ENCODE results near the gene CFH.
"Not testable (repeated sequence)": the region's sequence is repeated elsewhere in the genome, so short reads cannot be mapped to it uniquely, and the experiment has no call there.

Gene CFH
- long read RNA-seq, donor 1, full-length matches to known transcripts, result 7 of 13 reads
- long read RNA-seq, donor 1, partial matches to known transcripts, result 6 of 13 reads
- long read RNA-seq, donor 1, other reads (novel, unspliced or antisense), result 0 of 13 reads
- long read RNA-seq, donor 2, partial matches to known transcripts, result 0 of 2 reads
- long read RNA-seq, donor 2, other reads (novel, unspliced or antisense), result 0 of 2 reads
- long read RNA-seq, donor 3, full-length matches to known transcripts, result 1 of 1 reads
- long read RNA-seq, donor 3, partial matches to known transcripts, result 0 of 1 reads
- long read RNA-seq, donor 3, other reads (novel, unspliced or antisense), result 0 of 1 reads
- long read RNA-seq, donor 4, full-length matches to known transcripts, result 4 of 4 reads
- long read RNA-seq, donor 4, partial matches to known transcripts, result 0 of 4 reads
- long read RNA-seq, donor 4, other reads (novel, unspliced or antisense), result 0 of 4 reads
- long read RNA-seq, donor 5, full-length matches to known transcripts, result 3 of 3 reads
- long read RNA-seq, donor 5, partial matches to known transcripts, result 0 of 3 reads
- long read RNA-seq, donor 5, other reads (novel, unspliced or antisense), result 0 of 3 reads
- long read RNA-seq, donor 6, full-length matches to known transcripts, result 3 of 9 reads
- long read RNA-seq, donor 6, partial matches to known transcripts, result 6 of 9 reads
- long read RNA-seq, donor 6, other reads (novel, unspliced or antisense), result 0 of 9 reads
- long read RNA-seq, donor 7, full-length matches to known transcripts, result 3 of 3 reads
- long read RNA-seq, donor 7, partial matches to known transcripts, result 0 of 3 reads
- long read RNA-seq, donor 7, other reads (novel, unspliced or antisense), result 0 of 3 reads
- long read RNA-seq, donor 8, full-length matches to known transcripts, result 7 of 7 reads
- long read RNA-seq, donor 8, partial matches to known transcripts, result 0 of 7 reads
- long read RNA-seq, donor 8, other reads (novel, unspliced or antisense), result 0 of 7 reads

DNA sequence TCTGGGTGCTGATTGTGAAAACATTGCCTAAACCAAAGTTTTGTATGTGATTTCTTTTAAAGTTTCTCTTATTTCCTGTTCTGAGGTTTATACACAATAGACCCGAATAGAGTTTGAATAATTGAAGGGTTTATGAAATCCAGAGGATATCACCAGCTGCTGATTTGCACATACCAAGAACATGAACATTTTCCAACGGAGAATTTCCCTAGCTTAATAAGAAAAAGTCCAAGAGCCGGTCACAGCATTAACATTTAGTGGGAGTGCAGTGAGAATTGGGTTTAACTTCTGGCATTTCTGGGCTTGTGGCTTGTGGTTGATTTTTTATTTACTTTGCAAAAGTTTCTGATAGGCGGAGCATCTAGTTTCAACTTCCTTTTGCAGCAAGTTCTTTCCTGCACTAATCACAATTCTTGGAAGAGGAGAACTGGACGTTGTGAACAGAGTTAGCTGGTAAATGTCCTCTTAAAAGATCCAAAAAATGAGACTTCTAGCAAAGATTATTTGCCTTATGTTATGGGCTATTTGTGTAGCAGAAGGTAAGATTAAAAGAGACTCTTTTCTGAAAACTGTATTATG, at the start of gene CFH:
CFH (plus strand) TSS at position 407 of the 579 bp plus-strand sequence; CDS start at position 482, 75 bp downstream.
- DNase-seq, result peak; percentile 7

DNA sequence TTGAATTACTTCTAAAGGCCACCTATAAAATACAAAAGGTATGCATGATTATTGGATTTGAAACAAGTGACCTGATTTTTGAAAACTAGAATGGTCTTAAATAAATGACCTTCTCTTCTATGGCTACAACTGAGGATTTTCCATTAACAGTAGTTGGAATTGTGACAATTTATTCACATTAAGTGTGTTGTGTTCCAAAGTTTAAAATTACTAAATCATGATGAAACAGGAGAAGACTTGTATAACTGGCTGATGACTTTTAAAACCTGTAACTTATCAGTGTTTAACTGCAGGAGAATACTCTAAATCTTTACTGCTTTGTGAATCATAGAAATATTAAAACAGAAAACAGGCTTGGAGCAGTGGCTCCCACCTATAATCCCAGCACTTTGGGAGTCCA, 48.2 kb upstream of the CFH start:
- no peak for DNase-seq

DNA sequence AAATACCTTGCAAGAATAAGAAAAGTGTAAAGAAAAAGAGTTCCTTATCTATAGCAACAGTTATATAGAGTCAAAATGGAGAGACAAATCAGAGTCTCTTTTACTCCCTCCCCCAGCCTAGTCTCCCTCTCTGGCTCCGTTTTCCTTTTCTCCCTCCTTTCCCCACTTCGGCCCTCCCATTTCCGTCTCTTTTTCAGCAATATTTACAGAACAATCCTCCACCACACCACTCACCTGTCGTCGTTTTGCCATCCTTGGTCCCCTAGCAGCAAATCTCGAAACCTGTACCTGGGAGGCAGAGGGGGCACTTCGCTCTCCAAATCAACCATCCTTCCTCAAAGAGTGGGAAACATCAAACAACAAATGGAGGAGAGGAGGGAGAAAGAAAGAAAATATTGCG, 43.9 kb upstream of the CFH start:
- DNase-seq, result no peak

DNA sequence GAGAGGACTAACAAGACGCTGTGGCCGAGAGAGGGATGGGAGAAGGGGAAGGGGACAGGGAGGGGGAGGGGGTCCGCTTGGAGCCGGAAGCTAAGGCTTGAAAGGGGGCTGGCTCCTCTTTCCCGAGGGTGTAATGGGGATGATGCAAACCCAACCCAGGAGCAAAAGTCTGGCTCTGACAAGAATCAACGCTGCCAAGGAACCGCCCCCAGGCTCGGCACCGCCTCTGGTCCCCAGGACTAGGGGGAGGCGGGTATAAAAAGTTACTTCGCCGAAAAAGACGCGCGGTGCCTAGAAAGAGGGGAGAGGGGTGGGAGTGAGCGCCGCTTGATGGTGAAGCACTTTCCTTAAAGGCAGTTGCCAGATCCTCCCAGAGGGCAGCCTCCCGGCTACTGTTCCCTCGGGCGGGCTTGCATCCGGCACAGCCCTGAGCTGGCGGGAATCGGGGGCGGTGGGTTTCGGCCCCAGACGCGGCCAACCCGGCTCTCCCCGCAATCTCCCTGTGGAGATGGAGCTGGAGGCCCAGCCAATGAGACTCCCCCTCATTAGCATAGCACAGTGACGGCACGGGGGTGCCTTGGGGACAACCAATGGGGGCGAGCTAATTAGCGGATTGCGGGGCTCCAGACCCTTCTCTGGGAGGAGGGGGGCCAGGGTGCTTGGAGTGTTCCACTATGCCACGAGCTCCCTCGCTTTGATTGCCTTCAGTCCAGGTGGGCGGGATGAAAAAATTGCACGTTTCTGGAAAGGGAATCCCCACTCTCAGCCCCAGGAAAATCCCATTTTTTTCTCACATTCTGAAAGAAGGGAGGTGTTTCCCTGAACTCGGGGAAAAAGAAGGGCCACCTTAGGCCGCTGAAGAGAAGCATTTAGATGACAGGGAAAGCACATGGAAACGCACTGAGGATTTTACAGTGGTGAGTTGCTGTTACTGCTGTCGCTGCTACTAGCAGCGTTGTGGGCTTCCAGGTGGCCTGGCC, 43.2 kb upstream of the CFH start, which contains the start of gene KCNT2:
KCNT2 (minus strand) TSS at position 51 of the 980 bp plus-strand sequence. CDS start 131 bp downstream, outside the sequence.
- DNase-seq, result peak; percentile 87

DNA sequence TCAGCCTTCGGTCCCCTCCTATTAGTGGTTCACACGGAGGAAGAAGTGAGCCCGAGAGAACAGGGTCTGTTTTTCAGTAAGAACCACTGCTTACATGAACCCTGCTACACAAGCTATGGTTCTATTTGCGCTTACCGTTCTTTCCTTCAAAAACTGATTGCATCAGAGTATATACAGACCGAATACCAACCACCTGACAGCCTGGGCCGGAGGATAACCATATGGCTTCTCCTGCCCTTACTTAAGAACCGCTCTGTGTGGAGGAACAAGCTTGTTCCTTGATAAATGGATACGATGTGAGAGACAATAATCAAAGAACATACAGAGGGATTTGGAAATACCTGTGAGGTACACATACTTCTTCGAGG, 42.5 kb upstream of the CFH start:
- DNase-seq, result no peak

DNA sequence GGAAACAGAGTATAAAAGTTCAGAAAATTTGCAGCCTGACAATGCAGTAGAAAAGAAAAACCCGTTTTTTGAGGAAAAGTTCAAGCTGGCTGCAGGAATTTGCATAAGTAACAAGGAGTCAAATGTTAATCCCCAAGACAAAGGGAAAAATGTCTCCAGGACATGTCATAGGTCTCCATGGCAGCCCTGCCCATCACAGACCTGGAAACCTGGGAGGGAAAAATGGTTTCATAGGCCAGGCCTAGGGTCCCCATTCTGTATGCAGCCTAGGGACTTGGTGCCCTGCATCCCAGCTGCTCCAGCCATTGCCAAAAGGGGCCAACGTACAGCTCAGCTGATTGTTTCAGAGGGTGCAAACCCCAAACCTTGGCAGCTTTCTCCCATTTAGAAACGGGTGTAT, 40.0 kb upstream of the CFH start:
- no peak for DNase-seq

DNA sequence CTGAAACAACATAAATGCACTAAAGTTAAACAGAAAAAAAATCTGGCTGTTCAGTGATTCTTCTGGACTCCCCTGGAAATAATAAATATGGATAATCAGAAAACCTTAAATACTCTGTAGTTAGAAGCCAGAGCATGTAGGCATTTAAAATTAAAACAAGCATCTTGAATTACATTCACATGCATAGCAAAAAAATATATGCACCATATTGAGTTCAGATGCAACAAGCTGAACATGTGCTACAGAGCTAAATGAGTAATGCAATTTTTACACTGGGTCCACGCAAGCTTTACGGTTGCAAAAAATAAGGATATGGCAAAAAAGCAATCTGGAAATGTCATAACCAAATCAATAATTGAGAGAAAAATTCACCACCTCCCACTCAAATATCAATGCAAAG, 32.1 kb upstream of the CFH start:
- no peak for DNase-seq

DNA sequence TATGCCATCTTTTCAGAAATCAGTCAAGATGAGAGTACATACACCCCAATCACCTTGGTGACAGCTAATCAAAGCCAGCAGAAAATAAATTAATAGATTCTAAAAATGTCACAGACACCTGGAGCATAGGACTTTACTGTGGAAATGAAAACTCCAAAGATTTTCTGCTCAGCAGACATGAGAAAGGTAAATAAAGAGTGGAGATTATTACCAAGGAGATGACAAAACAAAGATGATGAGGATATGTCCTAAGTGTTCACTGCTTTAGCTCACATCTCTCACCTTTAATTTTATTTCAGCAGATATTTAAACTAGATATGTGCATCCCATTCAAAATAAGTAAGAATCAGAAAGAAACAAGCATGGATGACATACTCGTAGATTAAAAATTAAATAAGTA, 28.8 kb upstream of the CFH start:
- DNase-seq, result no peak

DNA sequence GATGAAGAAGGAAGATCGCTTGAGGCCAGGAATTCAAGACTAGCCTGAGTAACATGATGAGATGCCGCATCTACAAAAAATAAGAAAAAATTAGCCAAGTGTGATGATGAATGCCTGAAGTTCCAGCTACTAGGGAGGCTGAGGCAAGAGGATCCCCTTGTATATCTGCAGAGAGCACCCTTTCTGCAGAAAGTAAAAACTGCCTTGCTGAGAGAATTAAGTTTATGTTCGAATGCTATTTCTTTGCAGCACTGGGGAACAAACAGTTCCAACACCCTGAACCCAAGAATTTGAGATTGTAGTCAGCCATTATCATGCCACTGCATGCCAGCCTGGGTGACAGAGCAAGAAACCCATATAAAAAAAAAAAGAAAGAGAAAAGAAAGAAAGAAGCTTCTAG, 23.0 kb upstream of the CFH start:
- no peak for DNase-seq

DNA sequence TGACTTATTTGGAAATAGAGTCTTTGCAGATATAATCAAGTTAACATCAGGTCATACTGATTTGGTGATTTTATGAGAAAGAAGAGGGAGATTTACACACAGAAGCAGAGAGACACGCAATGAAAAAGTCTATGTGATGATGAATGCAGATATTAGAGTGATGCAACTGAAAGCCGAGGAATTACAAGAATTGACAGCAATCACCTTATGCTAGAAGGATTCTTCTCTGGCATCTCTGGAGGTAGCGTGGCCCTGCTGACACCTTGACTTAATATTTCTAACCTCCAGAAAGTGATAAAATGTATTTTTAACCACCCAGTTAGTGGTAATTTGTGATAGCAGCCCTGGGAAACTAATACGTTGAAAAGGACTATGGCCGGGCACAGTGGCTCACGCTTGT, 14.2 kb upstream of the CFH start:
- no peak for DNase-seq

DNA sequence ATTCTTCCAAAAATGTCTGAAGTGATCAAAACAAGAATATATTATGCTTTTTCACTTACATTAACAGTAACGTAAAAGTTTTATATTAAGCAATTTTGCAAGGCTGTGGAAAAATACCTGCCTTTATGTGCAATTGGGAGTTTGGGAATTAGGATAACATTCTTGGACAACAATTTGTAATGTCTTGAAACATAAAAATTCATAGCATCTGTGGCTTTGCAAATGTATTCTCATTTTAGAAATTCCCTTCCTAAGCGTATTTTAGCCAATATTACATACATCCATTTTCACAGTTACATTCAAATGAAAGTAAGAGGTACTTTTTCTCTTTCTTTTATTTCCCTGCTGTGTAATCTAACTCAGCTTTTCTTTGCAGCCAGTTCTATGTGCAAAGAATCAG, 13.4 kb upstream of the CFH start:
- DNase-seq, result no peak

DNA sequence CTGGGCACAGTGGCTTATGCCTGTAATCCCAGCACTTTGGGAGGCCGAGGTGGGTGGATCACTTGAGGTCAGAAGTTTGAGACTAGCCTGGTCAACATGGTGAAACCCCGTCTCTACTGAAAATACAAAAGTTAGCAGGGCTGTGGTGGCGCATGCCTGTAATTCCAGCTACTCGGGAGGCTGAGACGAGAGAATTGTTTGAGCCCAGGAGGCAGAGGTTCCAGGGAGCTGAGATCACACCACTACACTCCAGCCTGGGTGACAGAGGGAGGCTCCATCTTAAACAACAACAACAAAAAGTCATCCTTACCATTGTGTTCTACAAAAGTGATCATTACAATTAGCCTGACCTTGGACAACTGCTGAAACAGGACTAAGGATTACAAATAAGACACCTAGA, 12.6 kb upstream of the CFH start:
- not testable (repeated sequence) for DNase-seq

DNA sequence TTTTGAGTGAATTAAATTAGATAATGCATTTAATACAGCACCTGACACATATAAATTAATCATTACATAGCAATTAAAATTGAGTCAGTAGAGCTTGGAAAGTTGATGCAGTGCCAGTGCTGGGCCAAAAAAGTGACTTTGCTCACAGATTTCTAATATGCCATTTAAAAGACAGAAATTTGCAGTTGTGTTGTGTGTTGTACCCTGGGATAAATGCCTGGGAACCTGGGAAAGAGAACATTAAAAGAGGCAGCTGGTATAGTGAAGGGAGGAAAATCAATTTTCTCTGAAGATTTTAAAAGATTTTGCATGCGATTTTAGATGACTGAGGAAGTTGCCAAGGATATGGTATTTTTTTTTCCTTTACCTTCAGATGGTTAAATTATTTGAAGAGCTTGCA, 10.9 kb upstream of the CFH start:
- no peak for DNase-seq

DNA sequence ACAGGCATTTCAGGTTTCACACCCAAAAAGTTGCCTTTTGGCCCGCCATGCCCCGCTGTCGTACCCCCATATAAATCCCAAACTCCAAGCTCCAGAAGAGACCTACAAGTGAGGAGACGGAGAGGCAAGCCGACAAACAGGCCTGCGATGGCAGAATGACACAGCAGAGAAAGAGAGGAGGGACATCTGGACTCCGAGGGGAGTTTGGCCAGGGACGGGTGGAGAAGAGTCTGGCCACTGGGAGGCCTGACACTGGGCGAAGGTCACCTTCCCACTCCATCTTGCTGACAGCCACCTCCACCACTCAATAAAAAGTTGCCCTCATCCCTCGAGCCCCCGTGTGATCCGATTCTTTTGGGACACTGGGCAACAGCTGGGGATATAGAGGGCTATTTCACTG, 1.9 kb upstream of the CFH start:
- no peak for DNase-seq

DNA sequence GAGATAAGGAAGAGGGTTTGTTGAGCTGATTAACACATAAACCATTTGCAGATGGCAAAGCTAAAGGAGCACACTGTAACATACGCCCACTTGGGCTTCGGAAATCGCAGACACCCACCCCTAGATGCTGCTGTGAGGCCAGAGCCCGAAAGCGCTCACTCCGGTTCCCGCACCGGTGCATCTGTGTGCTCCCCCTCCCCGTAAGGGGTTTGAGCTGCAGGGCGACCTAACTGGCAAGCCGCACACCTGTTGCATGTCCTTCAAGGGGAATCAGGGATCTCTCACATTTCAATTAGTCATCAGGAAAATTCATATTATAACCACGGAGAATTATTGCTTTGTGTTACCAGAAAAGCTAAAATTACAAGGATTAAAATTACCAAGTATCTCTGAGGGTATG, 1.4 kb upstream of the CFH start:
- DNase-seq, result no peak

DNA sequence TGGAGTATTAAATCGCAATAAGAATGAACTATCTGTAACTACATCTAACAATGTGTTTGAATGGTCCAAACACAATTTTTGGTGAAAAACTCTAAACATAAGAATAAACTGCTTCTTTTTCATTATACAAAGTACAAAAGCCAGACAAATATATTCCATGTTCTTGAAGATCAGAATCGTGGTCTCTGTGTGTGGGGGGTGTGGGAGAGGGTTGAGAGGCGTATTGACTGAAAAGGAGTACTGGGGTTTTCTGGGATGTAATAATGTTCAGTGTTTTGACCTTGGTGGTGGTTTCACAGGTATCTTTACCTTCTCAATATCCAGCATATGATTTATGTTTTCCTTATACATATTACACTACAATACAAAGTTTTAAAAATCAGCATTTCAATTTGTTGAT, 764 bp upstream of the CFH start:
- DNase-seq, result no peak

DNA sequence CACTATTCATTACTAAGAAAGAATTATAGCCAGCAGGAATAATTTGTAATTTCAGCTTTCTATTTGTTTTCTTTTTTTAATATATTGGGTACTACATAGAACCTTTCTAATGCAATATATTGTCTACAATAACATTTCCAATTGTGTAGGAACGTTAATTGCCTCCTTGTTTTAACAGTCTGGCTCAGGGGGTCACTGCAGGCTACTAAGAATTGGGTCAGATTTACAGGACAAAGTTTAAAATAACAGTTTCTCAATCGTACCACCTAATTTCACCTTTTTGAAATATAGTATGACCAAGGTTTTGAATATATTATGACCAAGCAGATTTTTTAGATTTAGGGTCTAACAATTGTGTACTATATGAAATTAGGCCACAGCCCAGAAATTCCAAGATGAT, 2.4 kb downstream of the CFH start:
- no peak for DNase-seq

DNA sequence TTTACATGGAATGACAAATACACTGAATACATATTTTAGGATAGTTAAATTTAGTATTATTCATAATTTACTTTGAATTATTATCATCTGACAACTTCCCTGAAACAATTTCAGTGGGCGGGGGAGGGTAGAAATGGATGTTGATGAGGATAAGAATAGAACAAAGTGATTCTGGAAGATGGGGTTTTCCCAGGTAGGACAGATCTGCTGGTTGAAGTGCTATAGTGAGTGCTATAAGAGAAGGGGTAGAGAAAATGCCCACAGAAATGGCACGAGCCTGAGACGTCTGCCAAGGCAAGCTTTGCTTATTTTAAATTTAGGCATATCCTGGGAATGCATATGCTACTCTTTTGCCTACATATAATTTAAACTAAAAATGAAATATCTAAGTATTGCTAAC, 3.2 kb downstream of the CFH start:
- no peak for DNase-seq

DNA sequence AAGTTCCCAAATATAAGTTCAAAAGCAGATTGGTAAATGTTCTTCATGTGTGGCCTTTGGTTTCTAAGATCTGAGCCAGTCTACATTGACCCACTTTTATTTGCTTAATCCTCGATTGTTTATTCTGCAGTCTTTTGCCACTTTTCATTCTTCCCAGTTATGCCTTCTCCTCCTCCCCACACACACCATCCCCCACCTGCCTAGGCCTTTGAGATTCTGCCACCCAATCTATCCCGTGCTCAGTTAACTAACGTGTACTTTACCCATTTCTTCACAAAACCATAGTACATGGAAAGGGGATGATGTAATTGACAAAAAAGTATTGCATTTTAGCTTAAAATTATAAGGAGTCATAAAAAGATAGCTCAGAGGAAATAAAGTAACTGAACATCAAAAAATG, 3.7 kb downstream of the CFH start:
- no peak for DNase-seq

DNA sequence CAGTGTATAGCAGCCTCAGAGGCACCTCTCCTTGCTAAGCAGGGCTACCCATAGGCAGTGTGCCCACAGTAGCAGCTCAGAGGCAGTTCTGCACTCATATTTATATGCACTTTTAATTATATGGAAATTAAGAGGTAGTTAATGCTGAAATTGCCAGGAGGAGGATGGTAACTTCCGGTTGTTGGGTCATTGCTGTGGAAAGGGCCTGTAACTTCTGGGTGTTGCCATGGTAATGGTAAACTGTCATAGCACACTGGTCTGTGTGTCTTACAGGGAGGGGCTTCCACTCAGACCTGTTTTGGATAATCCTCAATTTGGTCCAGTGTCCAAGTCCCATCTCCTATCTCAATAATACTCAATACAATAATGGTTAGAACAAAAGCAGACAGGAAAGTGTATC, 7.6 kb downstream of the CFH start:
- no peak for DNase-seq

DNA sequence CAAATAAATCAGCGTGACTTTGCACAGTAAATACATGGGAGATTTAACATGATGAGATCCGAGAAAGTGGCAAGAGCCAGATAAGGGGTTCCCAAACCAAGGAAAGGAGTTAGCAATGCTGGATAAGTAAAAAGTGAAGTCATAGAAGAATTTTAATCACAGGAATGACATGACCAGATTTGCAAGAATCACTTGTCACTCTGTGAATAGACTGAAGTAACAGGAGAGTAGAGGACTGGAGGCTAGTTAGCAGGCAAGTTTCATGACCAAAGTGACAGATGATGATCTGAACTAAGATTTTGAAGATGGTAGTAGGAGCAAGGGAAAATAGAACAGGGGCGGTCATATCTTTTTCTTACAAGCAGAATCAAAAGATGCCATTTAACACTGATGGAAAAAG, 8.4 kb downstream of the CFH start:
- no peak for DNase-seq

DNA sequence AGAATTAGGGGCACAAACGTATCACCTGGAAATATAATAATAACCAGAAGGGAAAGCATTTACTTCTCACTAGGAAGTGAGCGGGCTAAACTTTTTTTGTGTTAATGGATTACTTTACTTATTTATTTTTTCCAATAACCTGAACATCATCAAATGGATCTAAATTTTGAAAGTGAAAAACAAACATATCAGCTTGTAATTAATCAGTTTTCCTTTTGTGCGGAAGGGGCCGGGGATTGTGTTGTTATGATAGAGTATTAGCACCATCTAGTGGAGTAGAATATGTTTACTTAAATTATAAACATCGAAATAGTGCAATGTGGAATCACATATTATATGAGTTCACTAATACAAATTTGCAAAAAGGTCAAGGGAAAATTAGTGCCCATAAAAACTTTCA, 9.0 kb downstream of the CFH start:
- peak; percentile 12 for DNase-seq

Measured in right kidney (tissue), 9 donors.